Heart left ventricle (tissue), 16 donors: ENCODE results near the gene REEP3. TPM values are rescaled to one million over a fixed set of nuclear protein-coding genes. Genes with fewer than 3 reads are reported as not detected.

Experiments used
- ATAC-seq, 4 donors: fragments of 200-7000 bp; cut with Tn5 transposase; one replicate each; pipeline ENCODE4 v1.9.1; 2020 to 2022; ENCODE audit warnings: moderate library complexity in 4 of 4, mild to moderate bottlenecking in 3 of 4, moderate number of reproducible peaks in 1 of 4
- DNase-seq, 5 donors: peaks; one replicate each; pipeline ENCODE4 v3.0.0-alpha.2; 2020
- H3K27ac ChIP-seq, 12 donors: fragments of 200-600 bp; sonication (generic) in 4 of 12; one replicate each; pipeline versions ENCODE4 v1.5.0 to v1.8.0; 2016 to 2022; ENCODE audit warnings: mild to moderate bottlenecking in 2 of 12
- H3K27me3 ChIP-seq, 9 donors: fragments of 200-600 bp; sonication (generic) in 2 of 9; one replicate each; pipeline versions ENCODE4 v1.5.1 to v1.8.0; 2016 to 2022; ENCODE audit warnings: mild to moderate bottlenecking in 3 of 9
- H3K36me3 ChIP-seq, 9 donors: fragments of 200-600 bp; sonication (generic) in 2 of 9; one replicate each; pipeline versions ENCODE4 v1.5.0 to v1.8.0; 2018 to 2022; ENCODE audit warnings: mild to moderate bottlenecking in 2 of 9
- H3K4me1 ChIP-seq, 12 donors: fragments of 200-600 bp; sonication (generic) in 4 of 12; one replicate each; pipeline versions ENCODE4 v1.5.0 to v1.8.0; 2016 to 2022; ENCODE audit warnings: mild to moderate bottlenecking in 3 of 12
- H3K4me3 ChIP-seq, 12 donors: fragments of 200-600 bp; sonication (generic) in 4 of 12; one replicate each; pipeline versions ENCODE4 v1.5.0 to v1.8.0; 2017 to 2022; ENCODE audit warnings: mild to moderate bottlenecking in 9 of 12, moderate library complexity in 4 of 12
- H3K9me3 ChIP-seq, 12 donors: fragments of 200-600 bp; sonication (generic) in 4 of 12; one replicate each; pipeline versions ENCODE4 v1.5.0 to v1.8.0; 2016 to 2022; ENCODE audit warnings: mild to moderate bottlenecking in 1 of 12
- CTCF ChIP-seq, 12 donors: fragments of 200-600 bp; sonication (generic) in 4 of 12; IDR thresholded peaks; one replicate each; pipeline versions ENCODE4 v1.5.0 to v1.8.0; 2018 to 2022; ENCODE audit warnings: antibody characterized with exemption in 12 of 12, mild to moderate bottlenecking in 5 of 12
- POLR2A ChIP-seq, 2 donors: fragments of 450-650 bp; IDR thresholded peaks; one replicate each; pipeline ENCODE4 v1.6.1; 2017; ENCODE audit warnings: antibody characterized with exemption in 2 of 2, mild to moderate bottlenecking in 2 of 2, moderate library complexity in 2 of 2
- WGBS, 4 donors: extraction: QIAGEN DNeasy Blood & Tissue Kit in 2 of 4; methylation state at CpG; one replicate each; pipeline versions ENCODE4 v1.1.5 to v1.1.7; 2013 to 2018; 5-methylcytosine and 5-hydroxymethylcytosine counted together
- intact Hi-C, 10 donors: fragments of 100-400 bp; cut with DNase I; formaldehyde crosslinking; loops; one replicate each; pipeline versions ENCODE4 v1.11.1 to v1.14.2; 2022
- polyA plus RNA-seq, 2 donors: library from polyadenylated mRNA; stranded (reverse); fragments of 200-250 nt; gene quantifications; one replicate each; pipeline ENCODE4 v1.2.3, GENCODE V29; 2013
- total RNA-seq, 9 donors: library from RNA; depleted of rRNA in 2 of 9; stranded (reverse); fragments of >200 nt in 2 of 9; fragmentation: NEBNext Ultra II Directional in 3 of 9; extraction: Animal tissue kit (Norgen Biotek cat#: 25700) in 3 of 9; gene quantifications; one replicate each; pipeline versions ENCODE4 v1.1.0 to v1.2.4, GENCODE V29; 2016 to 2023
- donor health status: ischemic (EF 13 %, LVEDD 7.1; RV severe dilation, severe dysfunction).
- donor health status: healthy with polysubstance abuse.
- donor health status: DM: no; HTN: yes; CAD: no.
- donor health status: DM: no; HTN: no; CAD: no.
- donor health status: ischemic (EF 25% LVEDD 6.9; RV normal size, moderate dysfunction).
- donor health status: ischemic (EF 25% LVEDD 5.7; RV mildly dilated, moderate dysfunction).
- donor health status: healthy.
- donor health status: DM: yes; HTN: yes; CAD: no.
- donor health status: ischemic (EF 35%, LVEDD 5.7; RV mildly dilated, moderate dysfunction).
- donor health status: nonischemic (EF 11% LVEDD 7.7; RV severe dilation, severe dysfunction).
- donor health status: DM: yes; HTN: yes; CAD: no.
- donor health status: PGD.
- donor health status: ischemic (EF 29% LVEDD 5.4; RV normal size, mild dysfunction).
- donor health status: nonischemic (EF 23%, LVEDD 6.1; RV moderate dilation, normal function).

Gene REEP3
- total and polyA plus RNA-seq, 11 donors, result 9.1 to 48.2 (median 21.9) TPM

DNA sequence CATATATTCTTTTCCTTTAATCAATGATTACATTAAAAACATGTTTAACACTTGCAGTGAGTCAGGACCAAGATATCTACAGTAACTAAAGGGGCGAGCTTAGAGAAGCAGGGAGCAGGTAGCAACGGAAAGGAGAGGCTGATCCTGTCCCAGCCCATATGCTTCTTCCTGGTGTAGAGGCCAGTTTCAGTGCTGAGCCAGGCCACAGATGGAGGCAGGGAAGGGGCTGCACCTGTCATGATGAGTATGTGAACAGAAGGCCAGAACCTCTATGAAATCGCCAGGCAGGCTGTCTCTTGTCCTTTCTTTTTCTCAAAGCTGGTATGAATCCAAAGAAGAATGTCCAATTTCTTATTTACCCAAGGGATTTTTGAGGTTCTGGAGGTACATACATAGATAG, 16.3 kb downstream of the REEP3 start:
- Histone ChIP-seq H3K4me1 (peaks cover 0 to 16% (median 4%) of the 10 kb centered on the region in 12 donors), H3K36me3 (no peaks in the 10 kb centered on the region), H3K4me3 (no peak overlapping the region), H3K9me3 (no peaks in the 10 kb centered on the region), H3K27ac (no peak overlapping the region), H3K27me3 (no peaks in the 10 kb centered on the region)
- WGBS, 4 donors, result 85 to 93% (median 91%) methylated on average over 3 of the region's 3 CpGs
- ATAC-seq (no peak), DNase-seq (no peak)
- TF ChIP-seq POLR2A (IDR thresholded peaks at IDR 0.05) (no peak), CTCF (IDR thresholded peaks at IDR 0.05) (no peak)
- intact Hi-C loops, result no loop called here

DNA sequence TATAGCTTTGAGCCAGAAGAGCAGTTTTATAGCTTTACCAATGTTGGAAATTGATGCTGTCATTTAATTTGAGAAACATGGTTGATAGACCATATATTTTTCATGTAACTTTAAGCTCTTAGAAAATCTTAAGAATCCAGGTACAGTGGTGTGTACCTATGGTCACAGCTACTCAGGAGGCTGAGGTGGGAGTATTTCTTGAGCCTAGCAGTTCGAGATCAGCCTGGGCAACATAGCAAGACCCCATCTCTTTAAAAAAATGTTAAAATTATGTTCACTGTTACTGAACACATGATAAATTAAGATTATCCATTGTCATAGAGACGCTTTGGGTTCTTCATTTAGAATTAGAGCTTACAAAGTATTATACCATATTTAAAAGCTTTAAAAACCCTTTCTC, 18.2 kb downstream of the REEP3 start:
- intact Hi-C loops, result no loop called here
- 96 to 98% (median 97%) methylated on average over 2 of the region's 2 CpGs for WGBS, 4 donors
- no peak overlapping the region for H3K4me3 ChIP-seq
- no peaks in the 10 kb centered on the region for H3K9me3 ChIP-seq
- peaks cover 0 to 28% (median 11%) of the 10 kb centered on the region in 12 donors for H3K4me1 ChIP-seq
- H3K27ac ChIP-seq, result no peak overlapping the region
- DNase-seq (no peak), ATAC-seq (no peak)
- H3K36me3 ChIP-seq, result no peaks in the 10 kb centered on the region
- no peak for TF ChIP-seq POLR2A (IDR thresholded peaks at IDR 0.05)
- no peak for TF ChIP-seq CTCF (IDR thresholded peaks at IDR 0.05)
- no peaks in the 10 kb centered on the region for H3K27me3 ChIP-seq

DNA sequence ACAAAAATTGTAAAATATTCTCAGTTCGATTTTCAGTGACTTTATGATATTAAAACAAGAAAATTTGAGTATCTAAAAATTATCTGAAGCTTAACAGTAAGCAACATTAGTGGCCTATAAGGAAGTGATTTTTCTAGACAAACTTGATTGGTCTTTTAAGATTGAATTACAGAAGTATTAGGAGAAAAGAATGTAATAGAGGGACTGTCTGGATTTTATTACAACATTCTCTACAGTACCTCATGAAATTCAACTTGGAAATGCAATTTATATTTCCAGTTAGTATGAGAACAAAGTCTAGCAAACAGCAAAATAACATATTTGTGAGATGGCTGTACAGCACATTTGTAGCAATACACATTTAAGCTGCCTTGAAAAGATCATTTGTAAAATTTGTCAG, 18.8 kb downstream of the REEP3 start:
- ATAC-seq (no peak), DNase-seq (no peak)
- Histone ChIP-seq H3K4me1 (peaks cover 0 to 33% (median 12%) of the 10 kb centered on the region in 12 donors), H3K4me3 (no peak overlapping the region), H3K36me3 (no peaks in the 10 kb centered on the region), H3K27ac (no peak overlapping the region), H3K27me3 (no peaks in the 10 kb centered on the region), H3K9me3 (no peaks in the 10 kb centered on the region)
- TF ChIP-seq POLR2A (IDR thresholded peaks at IDR 0.05) (no peak), CTCF (IDR thresholded peaks at IDR 0.05) (no peak)
- intact Hi-C loops, result no loop called here
- WGBS, 4 donors, result 67 to 81% (median 72%) methylated on average over 1 of the region's 1 CpG

- no peaks in the 10 kb centered on the region for H3K36me3 ChIP-seq
- peak in 2 of 4 donors; percentile 35 to 36 for ATAC-seq
- 73 to 82% (median 82%) methylated on average over 5 of the region's 5 CpGs for WGBS, 4 donors
- H3K4me3 ChIP-seq, result no peak overlapping the region
- no peak overlapping the region for H3K27ac ChIP-seq
- H3K27me3 ChIP-seq, result no peaks in the 10 kb centered on the region
- H3K9me3 ChIP-seq, result no peaks in the 10 kb centered on the region
- intact Hi-C loops, result no loop called here
- TF ChIP-seq CTCF (IDR thresholded peaks at IDR 0.05) (no peak), POLR2A (IDR thresholded peaks at IDR 0.05) (no peak)
- no peak for DNase-seq
- peaks cover 0 to 41% (median 18%) of the 10 kb centered on the region in 12 donors for H3K4me1 ChIP-seq
These were observed 21.8 kb downstream of the REEP3 start for GRCh38 chr10:63542835-63543575.
